ENCODE measurements around the gene ZNF746. TPM values are rescaled to one million over a fixed set of nuclear protein-coding genes. Genes with fewer than 3 reads are reported as not detected.

Gene ZNF746
- total and polyA plus RNA-seq, 2 donors (not counting 3 experiments of a cell fraction or from before 2014, with no cell fraction given) = 10.5 to 20.8 TPM

DNA sequence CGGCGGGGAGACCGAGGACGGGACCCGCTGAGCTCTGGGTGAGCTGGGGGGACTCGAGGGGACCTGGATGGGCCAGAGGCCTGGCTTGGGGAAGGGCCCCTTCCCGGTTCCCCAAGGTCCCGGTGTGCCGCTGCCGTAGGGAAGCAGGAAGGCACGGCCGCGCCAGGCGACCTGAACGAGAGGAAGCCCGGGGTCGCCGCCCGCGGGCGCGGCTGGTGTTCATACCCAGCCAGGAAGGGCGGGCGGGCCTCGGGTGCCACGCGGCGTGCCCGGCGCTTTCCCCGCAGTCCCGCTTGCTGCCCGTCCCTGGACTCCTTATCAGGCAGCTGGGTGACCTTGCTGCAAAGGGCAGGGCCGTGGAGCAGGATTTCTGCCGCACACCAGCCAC is 74.7 kb downstream of the ZNF746 start:
- no TSS peak for BruUV-seq (replicated peaks)
- POLR2A ChIA-PET = no interaction called here
- peak overlapping the region; percentile 14 to 42 (median 41) for H3K4me3 ChIP-seq (replicated peaks in 1 of 3; ENCODE audit: insufficient read depth in 1 of 3, low read depth in 1 of 3, low read length in 3 of 3)
- H4K20me1 ChIP-seq (replicated peaks; ENCODE audit: control insufficient read depth, extremely low read depth, insufficient read depth, low read length) = no peaks in the 10 kb centered on the region
- peak overlapping the region; percentile 61 for H3K4me2 ChIP-seq (ENCODE audit: insufficient read depth, low read length)
- no peaks in the 10 kb centered on the region for H3K79me2 ChIP-seq (ENCODE audit: control insufficient read depth, insufficient read depth, low read length)
- no peaks in the 10 kb centered on the region for H3K9me3 ChIP-seq (replicated peaks; ENCODE audit: control insufficient read depth, insufficient read depth, low read length)
- H3K4me1 ChIP-seq (ENCODE audit: control insufficient read depth, extremely low read depth, insufficient read depth, low read length) = peaks cover 10% of the 10 kb centered on the region
- FAIRE-seq (peak; percentile 61), DNase-seq (ENCODE audit: low read depth, low spot score) (peak; percentile 7)
- CTCF ChIA-PET = interaction anchor here (0.5 to 3.0 kb wide), 9 partner anchors 15 to 1739 kb away, joined by 3 to 26 read pairs (median 3); partner anchors contain the start of gene ZNF777
- no peak overlapping the region for H3K27ac ChIP-seq (ENCODE audit: insufficient read depth, low read depth, low read length)
- TF ChIP-seq, protein P1, sequence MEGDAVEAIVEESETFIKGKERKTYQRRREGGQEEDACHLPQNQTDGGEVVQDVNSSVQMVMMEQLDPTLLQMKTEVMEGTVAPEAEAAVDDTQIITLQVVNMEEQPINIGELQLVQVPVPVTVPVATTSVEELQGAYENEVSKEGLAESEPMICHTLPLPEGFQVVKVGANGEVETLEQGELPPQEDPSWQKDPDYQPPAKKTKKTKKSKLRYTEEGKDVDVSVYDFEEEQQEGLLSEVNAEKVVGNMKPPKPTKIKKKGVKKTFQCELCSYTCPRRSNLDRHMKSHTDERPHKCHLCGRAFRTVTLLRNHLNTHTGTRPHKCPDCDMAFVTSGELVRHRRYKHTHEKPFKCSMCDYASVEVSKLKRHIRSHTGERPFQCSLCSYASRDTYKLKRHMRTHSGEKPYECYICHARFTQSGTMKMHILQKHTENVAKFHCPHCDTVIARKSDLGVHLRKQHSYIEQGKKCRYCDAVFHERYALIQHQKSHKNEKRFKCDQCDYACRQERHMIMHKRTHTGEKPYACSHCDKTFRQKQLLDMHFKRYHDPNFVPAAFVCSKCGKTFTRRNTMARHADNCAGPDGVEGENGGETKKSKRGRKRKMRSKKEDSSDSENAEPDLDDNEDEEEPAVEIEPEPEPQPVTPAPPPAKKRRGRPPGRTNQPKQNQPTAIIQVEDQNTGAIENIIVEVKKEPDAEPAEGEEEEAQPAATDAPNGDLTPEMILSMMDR (IDR thresholded peaks at IDR 0.05; ENCODE audit: extremely low read depth in 1 of 2, insufficient read depth in 1 of 2, low read depth in 1 of 2, low read length in 2 of 2) = no peak
- no peak for TF ChIP-seq FOS (IDR thresholded peaks at IDR 0.05; ENCODE audit: borderline replicate concordance, insufficient read depth, low read length)
- TF ChIP-seq POLR2AphosphoS5 (IDR thresholded peaks at IDR 0.05; ENCODE audit: insufficient read depth, low read depth, low read length) = no peak
- TF ChIP-seq GATA2 (IDR thresholded peaks at IDR 0.05; ENCODE audit: insufficient read depth, insufficient read length, low read depth, low read length) = no peak
- TF ChIP-seq EZH2 (IDR thresholded peaks at IDR 0.05; ENCODE audit: borderline replicate concordance, low read depth, low read length, severe bottlenecking) = no peak
- TF ChIP-seq, protein P2, sequence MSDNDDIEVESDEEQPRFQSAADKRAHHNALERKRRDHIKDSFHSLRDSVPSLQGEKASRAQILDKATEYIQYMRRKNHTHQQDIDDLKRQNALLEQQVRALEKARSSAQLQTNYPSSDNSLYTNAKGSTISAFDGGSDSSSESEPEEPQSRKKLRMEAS (IDR thresholded peaks at IDR 0.05; ENCODE audit: insufficient read depth, insufficient read length) = no peak
- TF ChIP-seq MYC (IDR thresholded peaks at IDR 0.05; ENCODE audit: low read depth, low read length) = no peak
- TF ChIP-seq JUN (IDR thresholded peaks at IDR 0.05; ENCODE audit: borderline replicate concordance, insufficient read depth, insufficient read length, low read depth) = no peak
- no peak for TF ChIP-seq POLR2A (IDR thresholded peaks at IDR 0.05; ENCODE audit: low read depth, low read length)
- peak overlapping the region; percentile 99 for H2AFZ ChIP-seq (ENCODE audit: low read depth, low read length)
- no peaks in the 10 kb centered on the region for H3K36me3 ChIP-seq (ENCODE audit: control insufficient read depth in 2 of 2, extremely low read depth in 1 of 2, insufficient read depth in 2 of 2, low read length in 2 of 2)
- H3K9me1 ChIP-seq (replicated peaks; ENCODE audit: control insufficient read depth, extremely low read depth, insufficient read depth, low read length) = no peaks in the 10 kb centered on the region
- dilution Hi-C loops (cut with MboI; ENCODE audit: extremely low pct_ligation_motif_present, low sequenced_read_pairs) (no loop called here), intact Hi-C loops (cut with micrococcal nuclease) (loop anchor here (1.0 kb wide), 6 partner anchors 37 to 440 kb away; partner anchors contain the start of genes ZNF746 and ZNF783)
- H3K9ac ChIP-seq (replicated peaks; ENCODE audit: extremely low read depth, insufficient read depth, low read length) = peak overlapping the region; percentile 40
- H3K27me3 ChIP-seq (ENCODE audit: control insufficient read depth in 2 of 2, insufficient read depth in 2 of 2, low read length in 2 of 2) = no peaks in the 10 kb centered on the region

Other genes starting within 250 kb of the ZNF746 start
- 9.2 and 9.8 TPM in 2 replicates for gene ZNF783, start 235.6 kb downstream of the ZNF746 start, total RNA-seq
- 7.3 and 8.0 TPM in 2 replicates for gene ZNF783, start 235.6 kb downstream of the ZNF746 start, polyA plus RNA-seq
- gene ZNF777, start 36.7 kb downstream of the ZNF746 start, total RNA-seq = 11.1 and 12.2 TPM in 2 replicates
- gene ZNF777, start 36.7 kb downstream of the ZNF746 start, polyA plus RNA-seq = 7.4 and 8.4 TPM in 2 replicates